Prostate gland (tissue), 2 donors: ENCODE measurements around the gene PLCH2. TPM values are rescaled to one million over a fixed set of nuclear protein-coding genes. Genes with fewer than 3 reads are reported as not detected.

Experiments used
- DNase-seq: peaks from one replicate; pipeline ENCODE4 v3.0.0-alpha.2; 2019; ENCODE audit warnings: low spot score
- H3K27ac ChIP-seq, 2 donors: fragments of 200-600 bp; sonication (generic); 2 replicates each; pipeline ENCODE4 v1.5.1; 2017 to 2019
- H3K27me3 ChIP-seq: fragments of 200-600 bp; sonication (generic); replicated peaks from 2 replicates; pipeline ENCODE4 v1.5.1; 2019; ENCODE audit not compliant: insufficient read depth
- H3K36me3 ChIP-seq, 2 donors: fragments of 200-600 bp; sonication (generic); 1 replicate in 1 of 2; 2 replicates in 1 of 2; pipeline versions ENCODE4 v1.5.1 to v1.8.1; 2017 to 2019
- H3K4me1 ChIP-seq: fragments of 200-600 bp; sonication (generic); replicated peaks from 2 replicates; pipeline ENCODE4 v1.5.1; 2019
- H3K4me3 ChIP-seq, 2 donors: fragments of 200-600 bp; sonication (generic); 2 replicates each; pipeline ENCODE4 v1.5.1; 2017 to 2019
- H3K9me3 ChIP-seq: fragments of 200-600 bp; sonication (generic); 2 replicates; pipeline ENCODE4 v1.5.1; 2017
- POLR2A ChIP-seq: fragments of 450-650 bp; IDR thresholded peaks from one replicate; pipeline ENCODE4 v1.6.1; 2016; ENCODE audit warnings: antibody characterized with exemption, mild to moderate bottlenecking
- POLR2AphosphoS5 ChIP-seq: sonication (generic); formaldehyde crosslinking; IDR thresholded peaks from one replicate; pipeline ENCODE4 v1.6.1; 2017; ENCODE audit warnings: antibody characterized with exemption
- WGBS: methylation state at CpG from one replicate; pipeline ENCODE4 v1.1.5; 2018; 5-methylcytosine and 5-hydroxymethylcytosine counted together
- intact Hi-C: fragments of 100-400 bp; cut with DNase I; formaldehyde crosslinking; loops from one replicate; pipeline ENCODE4 v1.14.2; 2022
- total RNA-seq, 2 donors: library from RNA; depleted of rRNA; stranded (reverse); fragments of >200 nt; gene quantifications; one replicate each; pipeline ENCODE4 v1.1.0, GENCODE V29; 2016
- TF ChIP-seq, protein P1 (sequence below), 4 experiments: fragments of 200-600 bp in 2 of 4; fragments of 450-650 bp in 2 of 4; sonication (generic) in 2 of 4; IDR thresholded peaks; 1 replicate in 3 of 4; 2 replicates in 1 of 4; pipeline ENCODE4 v1.5.1; 2016 to 2019; ENCODE audit warnings: antibody characterized with exemption in 4 of 4, mild to moderate bottlenecking in 2 of 4, moderate library complexity in 2 of 4

The PLCH2 gene
- total RNA-seq, 2 donors from 2014 or later = 29.8 to 41.0 TPM

- TF ChIP-seq POLR2A (no peak), POLR2AphosphoS5 (no peak)
- TF ChIP-seq, protein P1, sequence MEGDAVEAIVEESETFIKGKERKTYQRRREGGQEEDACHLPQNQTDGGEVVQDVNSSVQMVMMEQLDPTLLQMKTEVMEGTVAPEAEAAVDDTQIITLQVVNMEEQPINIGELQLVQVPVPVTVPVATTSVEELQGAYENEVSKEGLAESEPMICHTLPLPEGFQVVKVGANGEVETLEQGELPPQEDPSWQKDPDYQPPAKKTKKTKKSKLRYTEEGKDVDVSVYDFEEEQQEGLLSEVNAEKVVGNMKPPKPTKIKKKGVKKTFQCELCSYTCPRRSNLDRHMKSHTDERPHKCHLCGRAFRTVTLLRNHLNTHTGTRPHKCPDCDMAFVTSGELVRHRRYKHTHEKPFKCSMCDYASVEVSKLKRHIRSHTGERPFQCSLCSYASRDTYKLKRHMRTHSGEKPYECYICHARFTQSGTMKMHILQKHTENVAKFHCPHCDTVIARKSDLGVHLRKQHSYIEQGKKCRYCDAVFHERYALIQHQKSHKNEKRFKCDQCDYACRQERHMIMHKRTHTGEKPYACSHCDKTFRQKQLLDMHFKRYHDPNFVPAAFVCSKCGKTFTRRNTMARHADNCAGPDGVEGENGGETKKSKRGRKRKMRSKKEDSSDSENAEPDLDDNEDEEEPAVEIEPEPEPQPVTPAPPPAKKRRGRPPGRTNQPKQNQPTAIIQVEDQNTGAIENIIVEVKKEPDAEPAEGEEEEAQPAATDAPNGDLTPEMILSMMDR (IDR thresholded peaks at IDR 0.05) = no peak
- Histone ChIP-seq H3K27me3 (no peaks in the 10 kb centered on the region), H3K27ac (no peak overlapping the region), H3K36me3 (peaks cover 12 to 25% of the 10 kb centered on the region in 2 donors), H3K4me3 (no peak overlapping the region), H3K9me3 (no peaks in the 10 kb centered on the region), H3K4me1 (peaks cover 11% of the 10 kb centered on the region)
- intact Hi-C loops = loop anchor here (10.0 kb wide), 1 partner anchor 329 kb away; the partner anchor contains the start of gene FAAP20
- WGBS = 65% methylated on average over 10 of the region's 10 CpGs
- no peak for DNase-seq
Observed at GRCh38 chr1:2523891-2524609, 48.0 kb downstream of the PLCH2 start.

- Histone ChIP-seq H3K27me3 (no peaks in the 10 kb centered on the region), H3K27ac (peak overlapping the region; percentile 76 to 84)
Observed at GRCh38 chr1:2525572-2525919, 49.5 kb downstream of the PLCH2 start.

GRCh38 chr1:2525920-2526823 is 50.1 kb downstream of the PLCH2 start, which contains the start of gene PANK4:
Gene PANK4, minus strand, starts transcription at chr1:2526596. Its CDS starts 9 bp downstream, at chr1:2526587.
- intact Hi-C loops = loop anchor here (10.0 kb wide), 1 partner anchor 331 kb away; the partner anchor contains the start of gene FAAP20
- WGBS = under 1% methylated on average over 62 of the region's 107 CpGs
- DNase-seq = peak; percentile 92
- H3K4me1 ChIP-seq = peaks cover 18% of the 10 kb centered on the region
- H3K27me3 ChIP-seq = no peaks in the 10 kb centered on the region
- TF ChIP-seq, protein P1 (IDR thresholded peaks at IDR 0.05) = peak in 2 of 4 experiments; percentile 45 to 60
- TF ChIP-seq POLR2AphosphoS5 = peak; percentile 52
- TF ChIP-seq POLR2A = peak; percentile 54
- H3K9me3 ChIP-seq = no peaks in the 10 kb centered on the region
- peak within 1 kb of the TSS; percentile 76 to 84 for H3K27ac ChIP-seq
- H3K36me3 ChIP-seq = peaks cover 0 to 4% of the 10 kb centered on the region in 2 donors
- peak within 1 kb of the TSS; percentile 78 to 83 for H3K4me3 ChIP-seq

More at GRCh38 chr1:2525572-2525919, 49.5 kb downstream of the PLCH2 start:
- intact Hi-C loops = loop anchor here (10.0 kb wide), 1 partner anchor 331 kb away; the partner anchor contains the start of gene FAAP20
- DNase-seq = no peak
- 5% methylated on average over 18 of the region's 20 CpGs for WGBS
- H3K4me1 ChIP-seq = peaks cover 11% of the 10 kb centered on the region
- H3K36me3 ChIP-seq = peaks cover 0 to 11% of the 10 kb centered on the region in 2 donors
- TF ChIP-seq POLR2A = no peak
- no peak for TF ChIP-seq POLR2AphosphoS5
- TF ChIP-seq, protein P1 (IDR thresholded peaks at IDR 0.05) = no peak
- peak overlapping the region; percentile 78 to 83 for H3K4me3 ChIP-seq
- no peaks in the 10 kb centered on the region for H3K9me3 ChIP-seq

GRCh38 chr1:2526824-2527555 is 50.9 kb downstream of the PLCH2 start:
- WGBS = 48% methylated on average over 20 of the region's 20 CpGs
- peaks cover 19% of the 10 kb centered on the region for H3K4me1 ChIP-seq
- no peaks in the 10 kb centered on the region for H3K36me3 ChIP-seq
- no peaks in the 10 kb centered on the region for H3K9me3 ChIP-seq
- no peak for TF ChIP-seq POLR2AphosphoS5
- H3K27ac ChIP-seq = peak overlapping the region; percentile 76 to 84
- H3K27me3 ChIP-seq = no peaks in the 10 kb centered on the region
- intact Hi-C loops = loop anchor here (10.0 kb wide), 1 partner anchor 332 kb away; the partner anchor contains the start of gene FAAP20
- peak overlapping the region; percentile 78 to 83 for H3K4me3 ChIP-seq
- no peak for DNase-seq
